HEK293 (cell line): ENCODE results near the gene OR6X1.

Experiments used
- CTCF ChIA-PET: fragments of 350-600 bp; formaldehyde crosslinking; extraction: SDS; loops from one replicate; lab custom pipeline; 2021; ENCODE audit warnings: antibody characterized with exemption; lab: Yijun Ruan, JAX
- POLR2A ChIA-PET: fragments of 300-600 bp; formaldehyde crosslinking; extraction: SDS; loops from one replicate; lab custom pipeline; 2020; ENCODE audit warnings: antibody characterized with exemption, inconsistent platforms; lab: Yijun Ruan, JAX
- H3K27ac ChIP-seq: fragments of 200-500 bp; sonication (Bioruptor generic); 2 replicates; pipeline ENCODE4 v1.5.1; 2014; ENCODE audit warnings: low read depth, low read length, control low read depth, inconsistent platforms; ENCODE audit errors: extremely low read depth
- H3K36me3 ChIP-seq, 2 experiments: fragments of 200-500 bp in 1 of 2; sonication (Bioruptor generic) in 1 of 2; 1 replicate in 1 of 2; 2 replicates in 1 of 2; pipeline ENCODE4 v1.5.1; 2014 to 2017; ENCODE audit warnings: inconsistent platforms in 2 of 2, low read length in 2 of 2; ENCODE audit not compliant: control insufficient read depth in 2 of 2, insufficient read depth in 1 of 2
- H3K4me1 ChIP-seq: fragments of 200-500 bp; sonication (Bioruptor generic); 2 replicates; pipeline ENCODE4 v1.5.1; 2014; ENCODE audit warnings: mild to moderate bottlenecking, low read length, inconsistent platforms; ENCODE audit not compliant: control insufficient read depth, insufficient read depth
- H3K4me3 ChIP-seq: 2 replicates; pipeline ENCODE4 v1.5.1; 2011; ENCODE audit warnings: low read depth, mild to moderate bottlenecking, control low read depth, low read length, moderate library complexity
- H3K9me3 ChIP-seq: fragments of 200-500 bp; sonication (Bioruptor generic); 2 replicates; pipeline ENCODE4 v1.5.1; 2014; ENCODE audit warnings: low read depth, low read length, inconsistent platforms; ENCODE audit not compliant: control insufficient read depth, insufficient read depth
- ATF2 ChIP-seq: fragments of 450-650 bp; formaldehyde crosslinking; IDR thresholded peaks from 2 replicates; pipeline ENCODE4 v1.5.1; 2016; ENCODE audit warnings: missing biosample characterization, missing genetic modification characterization, low read depth
- IKZF3 ChIP-seq: fragments of 450-650 bp; IDR thresholded peaks from 2 replicates; pipeline ENCODE4 v1.5.0; 2018; ENCODE audit warnings: missing biosample characterization, mild to moderate bottlenecking, missing genetic modification characterization, moderate library complexity
- KLF9 ChIP-seq: fragments of 450-650 bp; formaldehyde crosslinking; IDR thresholded peaks from 2 replicates; pipeline ENCODE4 v1.5.1; 2016; ENCODE audit warnings: missing biosample characterization, missing genetic modification characterization, low read depth
- ZBTB8A ChIP-seq: fragments of 450-650 bp; formaldehyde crosslinking; IDR thresholded peaks from 2 replicates; pipeline ENCODE4 v1.5.1; 2016; ENCODE audit warnings: missing biosample characterization, missing genetic modification characterization
- ZNF112 ChIP-seq: fragments of 450-650 bp; formaldehyde crosslinking; IDR thresholded peaks from 2 replicates; pipeline ENCODE4 v1.5.0; 2017; ENCODE audit warnings: missing biosample characterization, missing genetic modification characterization
- ZNF266 ChIP-seq: fragments of 450-650 bp; formaldehyde crosslinking; IDR thresholded peaks from 2 replicates; pipeline ENCODE4 v1.5.1; 2016; ENCODE audit warnings: missing biosample characterization, missing genetic modification characterization, low read depth
- ZNF335 ChIP-seq: fragments of 450-650 bp; formaldehyde crosslinking; conservative IDR thresholded peaks from 2 replicates; pipeline ENCODE4 v1.5.1; 2016; ENCODE audit warnings: missing biosample characterization, missing genetic modification characterization
- ZNF398 ChIP-seq: fragments of 450-650 bp; formaldehyde crosslinking; IDR thresholded peaks from 2 replicates; pipeline ENCODE4 v1.5.1; 2017; ENCODE audit warnings: missing biosample characterization, missing genetic modification characterization
- ZNF488 ChIP-seq: fragments of 450-650 bp; formaldehyde crosslinking; IDR thresholded peaks from 2 replicates; pipeline ENCODE4 v1.5.1; 2016; ENCODE audit warnings: missing biosample characterization, missing genetic modification characterization
- ZNF558 ChIP-seq: fragments of 450-650 bp; formaldehyde crosslinking; IDR thresholded peaks from 2 replicates; pipeline ENCODE4 v1.5.1; 2016; ENCODE audit warnings: missing biosample characterization, missing genetic modification characterization
- ZNF600 ChIP-seq: fragments of 450-650 bp; formaldehyde crosslinking; IDR thresholded peaks from 2 replicates; pipeline ENCODE4 v1.5.1; 2016; ENCODE audit warnings: missing biosample characterization, missing genetic modification characterization
- ZNF623 ChIP-seq: fragments of 450-650 bp; formaldehyde crosslinking; IDR thresholded peaks from 2 replicates; pipeline ENCODE4 v1.5.1; 2016; ENCODE audit warnings: missing biosample characterization, missing genetic modification characterization
- ZNF664 ChIP-seq: fragments of 450-650 bp; formaldehyde crosslinking; IDR thresholded peaks from 2 replicates; pipeline ENCODE4 v1.5.1; 2016; ENCODE audit warnings: missing biosample characterization, missing genetic modification characterization
- ZNF670 ChIP-seq: fragments of 450-650 bp; formaldehyde crosslinking; IDR thresholded peaks from 2 replicates; pipeline ENCODE4 v1.5.1; 2016; ENCODE audit warnings: missing biosample characterization, missing genetic modification characterization, low read depth
- ZNF677 ChIP-seq: fragments of 450-650 bp; IDR thresholded peaks from 2 replicates; pipeline ENCODE4 v1.5.0; 2018; ENCODE audit warnings: missing biosample characterization, mild to moderate bottlenecking, missing genetic modification characterization, moderate library complexity
- ZNF776 ChIP-seq: fragments of 450-650 bp; formaldehyde crosslinking; IDR thresholded peaks from 2 replicates; pipeline ENCODE4 v1.5.0; 2017; ENCODE audit warnings: missing biosample characterization, missing genetic modification characterization, borderline replicate concordance
- ZNF843 ChIP-seq: fragments of 450-650 bp; formaldehyde crosslinking; IDR thresholded peaks from 2 replicates; pipeline ENCODE4 v1.5.1; 2016; ENCODE audit warnings: missing biosample characterization, missing genetic modification characterization
- ZSCAN16 ChIP-seq: fragments of 450-650 bp; formaldehyde crosslinking; IDR thresholded peaks from 2 replicates; pipeline ENCODE4 v1.5.1; 2016; ENCODE audit warnings: missing biosample characterization, missing genetic modification characterization
- ZSCAN4 ChIP-seq: fragments of 450-650 bp; formaldehyde crosslinking; IDR thresholded peaks from 2 replicates; pipeline ENCODE4 v1.5.1; 2017; ENCODE audit warnings: missing biosample characterization, missing genetic modification characterization

Gene OR6X1

GRCh38 chr11:123704341-123704740, 50.0 kb downstream of the OR6X1 start:
- no peak overlapping the region for H3K4me3 ChIP-seq
- ChIA-PET CTCF (interaction anchor here (1.3 to 12.3 kb wide), 4 partner anchors 49 to 128 kb away, joined by 7 to 310 read pairs (median 8); partner anchors contain the start of gene SCN3B), POLR2A (no interaction called here)
- TF ChIP-seq IKZF3: no peak
- no peak for TF ChIP-seq ZBTB8A (tag by site-specific recombination)
- TF ChIP-seq ZNF670 (tag by site-specific recombination): no peak
- no peak for TF ChIP-seq ATF2 (tag by site-specific recombination)
- TF ChIP-seq ZNF112 (tag by site-specific recombination): no peak
- no peak for TF ChIP-seq ZNF398 (tag by site-specific recombination)
- TF ChIP-seq ZNF558 (tag by site-specific recombination): no peak
- no peak for TF ChIP-seq KLF9 (tag by site-specific recombination)
- TF ChIP-seq ZNF600 (tag by site-specific recombination): no peak
- no peak for TF ChIP-seq ZNF776 (tag by site-specific recombination)
- no peak for TF ChIP-seq ZNF623 (tag by site-specific recombination)
- TF ChIP-seq ZNF266: no peak
- no peak for TF ChIP-seq ZSCAN4 (tag by site-specific recombination)
- TF ChIP-seq ZSCAN16: no peak
- no peak for TF ChIP-seq ZNF335 (tag by site-specific recombination)
- TF ChIP-seq ZNF664 (tag by site-specific recombination): no peak
- TF ChIP-seq ZNF677 (tag by site-specific recombination): no peak
- no peak for TF ChIP-seq ZNF488 (tag by site-specific recombination)
- no peak for TF ChIP-seq ZNF843 (tag by site-specific recombination)
- no peak overlapping the region for H3K27ac ChIP-seq
- H3K4me1 ChIP-seq: peaks cover 2% of the 10 kb centered on the region; the same call in 1 of the 2 replicates
- no peaks in the 10 kb centered on the region for H3K9me3 ChIP-seq
- H3K36me3 ChIP-seq: no peaks in the 10 kb centered on the region
